ENCODE data around the gene AIG1.

- TF ChIP-seq, protein P1, sequence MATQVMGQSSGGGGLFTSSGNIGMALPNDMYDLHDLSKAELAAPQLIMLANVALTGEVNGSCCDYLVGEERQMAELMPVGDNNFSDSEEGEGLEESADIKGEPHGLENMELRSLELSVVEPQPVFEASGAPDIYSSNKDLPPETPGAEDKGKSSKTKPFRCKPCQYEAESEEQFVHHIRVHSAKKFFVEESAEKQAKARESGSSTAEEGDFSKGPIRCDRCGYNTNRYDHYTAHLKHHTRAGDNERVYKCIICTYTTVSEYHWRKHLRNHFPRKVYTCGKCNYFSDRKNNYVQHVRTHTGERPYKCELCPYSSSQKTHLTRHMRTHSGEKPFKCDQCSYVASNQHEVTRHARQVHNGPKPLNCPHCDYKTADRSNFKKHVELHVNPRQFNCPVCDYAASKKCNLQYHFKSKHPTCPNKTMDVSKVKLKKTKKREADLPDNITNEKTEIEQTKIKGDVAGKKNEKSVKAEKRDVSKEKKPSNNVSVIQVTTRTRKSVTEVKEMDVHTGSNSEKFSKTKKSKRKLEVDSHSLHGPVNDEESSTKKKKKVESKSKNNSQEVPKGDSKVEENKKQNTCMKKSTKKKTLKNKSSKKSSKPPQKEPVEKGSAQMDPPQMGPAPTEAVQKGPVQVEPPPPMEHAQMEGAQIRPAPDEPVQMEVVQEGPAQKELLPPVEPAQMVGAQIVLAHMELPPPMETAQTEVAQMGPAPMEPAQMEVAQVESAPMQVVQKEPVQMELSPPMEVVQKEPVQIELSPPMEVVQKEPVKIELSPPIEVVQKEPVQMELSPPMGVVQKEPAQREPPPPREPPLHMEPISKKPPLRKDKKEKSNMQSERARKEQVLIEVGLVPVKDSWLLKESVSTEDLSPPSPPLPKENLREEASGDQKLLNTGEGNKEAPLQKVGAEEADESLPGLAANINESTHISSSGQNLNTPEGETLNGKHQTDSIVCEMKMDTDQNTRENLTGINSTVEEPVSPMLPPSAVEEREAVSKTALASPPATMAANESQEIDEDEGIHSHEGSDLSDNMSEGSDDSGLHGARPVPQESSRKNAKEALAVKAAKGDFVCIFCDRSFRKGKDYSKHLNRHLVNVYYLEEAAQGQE (IDR thresholded peaks at IDR 0.05; ENCODE audit: low read depth, low read length) = no peak
- TF ChIP-seq, protein P2, sequence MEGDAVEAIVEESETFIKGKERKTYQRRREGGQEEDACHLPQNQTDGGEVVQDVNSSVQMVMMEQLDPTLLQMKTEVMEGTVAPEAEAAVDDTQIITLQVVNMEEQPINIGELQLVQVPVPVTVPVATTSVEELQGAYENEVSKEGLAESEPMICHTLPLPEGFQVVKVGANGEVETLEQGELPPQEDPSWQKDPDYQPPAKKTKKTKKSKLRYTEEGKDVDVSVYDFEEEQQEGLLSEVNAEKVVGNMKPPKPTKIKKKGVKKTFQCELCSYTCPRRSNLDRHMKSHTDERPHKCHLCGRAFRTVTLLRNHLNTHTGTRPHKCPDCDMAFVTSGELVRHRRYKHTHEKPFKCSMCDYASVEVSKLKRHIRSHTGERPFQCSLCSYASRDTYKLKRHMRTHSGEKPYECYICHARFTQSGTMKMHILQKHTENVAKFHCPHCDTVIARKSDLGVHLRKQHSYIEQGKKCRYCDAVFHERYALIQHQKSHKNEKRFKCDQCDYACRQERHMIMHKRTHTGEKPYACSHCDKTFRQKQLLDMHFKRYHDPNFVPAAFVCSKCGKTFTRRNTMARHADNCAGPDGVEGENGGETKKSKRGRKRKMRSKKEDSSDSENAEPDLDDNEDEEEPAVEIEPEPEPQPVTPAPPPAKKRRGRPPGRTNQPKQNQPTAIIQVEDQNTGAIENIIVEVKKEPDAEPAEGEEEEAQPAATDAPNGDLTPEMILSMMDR (IDR thresholded peaks at IDR 0.05) = no peak
- TF ChIP-seq RXRA (IDR thresholded peaks at IDR 0.05; ENCODE audit: borderline replicate concordance, low read depth) (no peak), EP300 (IDR thresholded peaks at IDR 0.05; ENCODE audit: borderline replicate concordance in 1 of 2, low read depth in 1 of 2, low read length in 1 of 2) (peak in 1 of 2 experiments; percentile 51; a peak in 1 of 4 replicates), FOXM1 (IDR thresholded peaks at IDR 0.05; ENCODE audit: low read depth) (no peak), TEAD4 (IDR thresholded peaks at IDR 0.05; ENCODE audit: borderline replicate concordance, insufficient read depth) (no peak)
- TF ChIP-seq, protein P3, sequence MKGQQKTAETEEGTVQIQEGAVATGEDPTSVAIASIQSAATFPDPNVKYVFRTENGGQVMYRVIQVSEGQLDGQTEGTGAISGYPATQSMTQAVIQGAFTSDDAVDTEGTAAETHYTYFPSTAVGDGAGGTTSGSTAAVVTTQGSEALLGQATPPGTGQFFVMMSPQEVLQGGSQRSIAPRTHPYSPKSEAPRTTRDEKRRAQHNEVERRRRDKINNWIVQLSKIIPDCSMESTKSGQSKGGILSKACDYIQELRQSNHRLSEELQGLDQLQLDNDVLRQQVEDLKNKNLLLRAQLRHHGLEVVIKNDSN (IDR thresholded peaks at IDR 0.05; ENCODE audit: borderline replicate concordance, low read depth) = no peak
Measured at GRCh38 chr6:143325379-143326140, 264.9 kb downstream of the AIG1 start.
